SK-N-MC (cell line): ENCODE data around the gene TUBGCP3.

ENCODE experiments used
- EZH2 ChIP-seq: fragments of 200-600 bp; sonication (generic); IDR thresholded peaks from one replicate; pipeline ENCODE4 v1.6.1; 2017; ENCODE audit warnings: antibody characterized with exemption
- POLR2AphosphoS5 ChIP-seq: IDR thresholded peaks from 2 replicates; pipeline ENCODE4 v1.6.1; 2012; ENCODE audit warnings: mild to moderate bottlenecking, low read depth, low read length, borderline replicate concordance

GRCh38 chr13:112446867-112447266, 141.1 kb downstream of the TUBGCP3 start:
- TF ChIP-seq POLR2AphosphoS5: no peak
- no peak for TF ChIP-seq EZH2
